SK-N-SH (cell line): ENCODE data around the gene PPEF2.

Experiments used
- CTCF ChIP-seq: fragments of 200-600 bp; sonication (generic); IDR thresholded peaks from 2 replicates; pipeline ENCODE4 v1.6.1; 2017; ENCODE audit warnings: antibody characterized with exemption, mild to moderate bottlenecking, moderate library complexity
- FOXM1 ChIP-seq: IDR thresholded peaks from 2 replicates; pipeline ENCODE4 v1.4.0; 2012; ENCODE audit warnings: low read depth, mild to moderate bottlenecking
- GABPA ChIP-seq: IDR thresholded peaks from 2 replicates; pipeline ENCODE4 v1.4.0; 2012; ENCODE audit warnings: low read depth, mild to moderate bottlenecking
- NFIC ChIP-seq: IDR thresholded peaks from 2 replicates; pipeline ENCODE4 v1.4.0; 2012; ENCODE audit warnings: borderline replicate concordance
- NRF1 ChIP-seq: IDR thresholded peaks from 2 replicates; pipeline ENCODE4 v1.6.1; 2012; ENCODE audit warnings: low read depth, mild to moderate bottlenecking, low read length
- POLR2AphosphoS5 ChIP-seq: IDR thresholded peaks from 2 replicates; pipeline ENCODE4 v1.6.1; 2012; ENCODE audit warnings: low read depth, low read length
- RFX5 ChIP-seq: IDR thresholded peaks from 2 replicates; pipeline ENCODE4 v1.6.1; 2012; ENCODE audit warnings: mild to moderate bottlenecking, improper control_type of control experiment, low read length

- TF ChIP-seq GABPA (no peak), FOXM1 (no peak), RFX5 (no peak), NFIC (no peak), CTCF (no peak), NRF1 (no peak), POLR2AphosphoS5 (no peak)
These were observed 80.3 kb downstream of the PPEF2 start for GRCh38 chr4:75821966-75822365.
